NCI-H2227 (cell line): Measurements from ENCODE around the gene ZNF503.

Source experiments
- DNase-seq: peaks from one replicate; lab custom pipeline; 2025; ENCODE audit not compliant: unreplicated experiment; lab: John Stamatoyannopoulos, UW

Gene ZNF503

DNA sequence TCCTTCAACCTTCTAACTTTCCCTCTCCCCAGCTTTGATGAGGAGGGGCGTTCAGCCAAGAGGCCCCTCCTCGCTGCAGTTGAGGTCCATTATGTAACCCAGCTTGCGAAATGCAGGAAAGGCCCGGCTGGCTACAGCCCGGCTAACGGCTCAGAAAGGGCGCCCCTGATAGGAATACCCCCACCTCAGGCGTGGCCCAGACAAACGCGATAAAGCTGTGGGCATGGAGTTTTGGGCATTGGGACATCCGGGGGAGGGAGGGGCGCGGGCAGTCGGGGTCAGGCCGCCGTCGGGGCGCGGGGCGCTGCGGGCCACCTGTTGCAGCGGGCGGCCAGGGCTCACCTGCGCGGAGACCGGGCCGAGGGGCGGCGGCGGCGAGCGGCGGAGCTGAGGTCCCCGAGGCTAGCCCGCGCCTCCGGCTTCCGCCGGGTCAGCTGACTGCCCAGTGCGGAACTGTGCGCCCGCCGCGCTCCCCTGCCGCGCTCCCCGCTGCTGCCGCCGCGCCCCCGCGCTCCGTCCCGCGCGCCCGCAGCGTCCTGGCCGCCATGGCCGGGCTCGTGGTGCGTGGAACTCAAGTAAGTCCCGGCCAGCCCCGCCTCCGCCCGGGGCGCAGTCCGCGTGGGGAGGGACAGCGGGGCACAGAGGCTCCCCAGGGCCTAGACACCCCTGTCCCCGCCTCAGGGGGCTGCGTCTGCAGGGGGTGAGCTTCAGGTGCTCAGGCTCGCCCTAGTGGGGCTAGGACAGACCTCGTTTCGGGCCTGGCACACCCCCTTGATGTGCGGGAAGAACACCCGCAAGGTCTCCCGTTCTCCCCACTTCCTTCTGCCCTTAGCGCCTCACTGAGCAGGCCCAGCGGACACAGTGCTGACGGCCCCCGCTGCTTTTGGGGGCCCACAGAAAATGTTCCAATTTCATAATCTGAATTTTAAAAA is 29.9 kb upstream of the ZNF503 start, which contains the start of gene LRMDA:
LRMDA (plus strand) TSS at position 445 of the 932 bp plus-strand sequence.
- DNase-seq = peak; percentile 19

DNA sequence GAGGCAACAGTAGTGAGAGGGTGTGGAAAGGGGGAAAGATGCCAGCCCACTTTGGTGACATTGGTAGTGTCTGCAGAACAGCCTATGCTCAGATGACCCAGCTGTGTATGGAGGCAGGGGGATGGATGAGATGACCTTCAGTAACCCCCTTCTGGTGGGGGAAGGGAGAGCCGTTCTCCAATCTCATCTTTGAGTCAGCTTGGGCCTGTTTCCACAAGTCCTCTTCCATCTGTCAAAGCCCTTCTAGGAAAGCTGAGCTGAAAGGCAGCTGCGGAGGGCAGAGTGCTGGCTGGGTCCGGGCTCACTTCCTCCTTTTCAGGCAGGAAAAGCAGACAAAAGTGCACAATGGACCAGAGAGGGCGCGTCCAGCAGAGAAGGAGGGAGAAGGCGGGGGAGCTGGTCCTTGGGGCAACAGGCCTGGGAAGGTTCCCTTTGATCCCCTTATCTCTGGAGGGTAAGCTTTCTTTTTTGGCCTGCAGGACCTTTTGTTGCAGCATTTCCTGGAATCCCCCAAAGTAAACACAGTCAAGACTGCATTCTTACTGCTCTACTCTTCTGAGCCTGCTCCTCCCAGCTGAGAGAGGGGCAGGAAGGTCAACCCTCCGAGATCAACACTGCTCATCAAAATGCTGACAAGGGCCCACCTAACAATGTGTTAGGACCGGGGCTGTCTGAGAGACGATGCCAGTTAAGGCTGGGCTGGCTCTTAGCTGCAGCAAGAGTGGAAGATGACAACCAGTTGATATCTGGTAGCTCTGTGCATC is 28.6 kb upstream of the ZNF503 start:
- peak; percentile 31 for DNase-seq

DNA sequence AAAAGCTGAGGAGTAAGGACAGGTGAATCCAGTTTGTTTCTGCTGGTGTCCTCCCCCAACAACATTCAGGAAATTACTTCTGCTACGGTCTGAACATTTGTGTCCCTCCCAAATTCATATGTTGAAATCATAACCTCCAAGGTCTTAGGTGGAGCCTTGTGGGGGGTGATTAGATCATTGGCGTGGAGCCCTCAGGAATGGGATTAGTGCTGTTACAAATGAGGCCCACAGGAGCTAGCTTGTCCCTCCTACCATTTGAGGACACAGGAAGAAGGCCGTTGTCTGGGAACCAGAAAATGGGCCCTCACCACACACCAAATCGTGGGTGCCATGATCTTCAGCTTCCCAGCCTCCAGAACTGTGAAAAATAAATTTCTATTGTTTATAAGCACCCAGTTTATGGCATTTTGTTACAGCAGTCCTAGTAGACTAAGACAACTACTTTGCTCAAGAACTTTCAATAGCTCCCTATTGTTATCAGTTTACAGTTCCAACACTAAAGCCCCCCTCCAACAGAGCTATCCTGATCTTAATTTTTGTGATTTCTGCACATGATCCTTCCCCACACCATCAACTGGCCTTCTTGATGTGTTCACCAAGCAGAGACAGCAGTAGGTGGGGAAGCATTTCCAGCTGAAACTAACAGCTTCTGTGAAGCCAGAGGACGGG is 27.7 kb upstream of the ZNF503 start:
- DNase-seq = no peak

DNA sequence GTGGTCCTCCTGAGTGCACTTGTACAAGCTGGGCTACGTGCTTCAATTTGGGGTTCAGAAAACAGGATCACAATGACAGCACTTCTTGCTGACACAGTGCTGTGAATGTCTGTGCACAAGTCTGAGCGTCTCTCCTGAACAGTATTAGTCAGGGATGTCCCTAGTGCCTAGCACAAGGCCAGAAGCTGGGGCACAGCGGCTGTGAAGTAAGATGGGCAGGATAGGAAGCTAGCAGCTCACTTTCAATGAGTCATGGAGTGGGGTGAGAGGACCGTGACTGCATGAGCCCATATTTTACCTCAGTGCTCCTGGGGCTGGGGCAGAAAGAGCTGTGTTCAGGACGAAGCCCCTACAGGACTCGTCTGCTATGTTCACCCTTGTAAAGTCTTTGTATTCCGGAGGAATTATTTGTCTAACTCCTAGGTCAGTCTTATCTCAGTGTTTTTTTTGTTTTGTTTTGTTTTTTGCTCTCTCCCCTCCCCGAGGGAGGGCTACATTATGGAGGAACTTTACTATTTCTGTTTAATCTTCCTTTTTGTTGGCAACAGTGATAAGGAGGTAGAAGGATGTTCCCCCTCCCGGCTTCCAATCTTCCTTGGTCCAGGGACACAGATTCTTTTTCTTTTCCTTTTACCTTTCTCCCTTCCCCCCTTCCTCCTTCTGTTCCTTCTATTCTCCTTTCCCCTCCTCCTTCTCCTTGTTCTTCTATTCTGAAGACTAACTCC is 27.0 kb upstream of the ZNF503 start:
- no peak for DNase-seq

DNA sequence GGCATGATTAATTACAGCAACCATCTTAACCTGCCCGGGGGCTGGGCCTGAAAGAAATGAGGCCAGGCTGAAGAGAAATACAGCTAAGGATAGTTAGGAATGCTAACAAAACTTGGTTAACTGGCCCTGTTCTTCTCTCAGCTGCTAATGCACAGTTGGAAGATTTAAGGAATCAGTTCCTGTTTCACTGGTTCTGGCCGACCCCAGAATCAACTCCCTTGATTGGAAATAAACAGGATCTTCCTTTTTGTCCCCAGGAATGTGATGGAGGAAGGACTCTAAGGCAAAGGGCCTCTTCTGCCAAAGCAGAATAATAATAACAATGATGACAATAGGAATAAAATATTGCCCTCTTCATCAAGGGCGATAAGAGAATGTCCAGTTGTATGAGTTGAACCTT is 26.4 kb upstream of the ZNF503 start:
- DNase-seq = no peak

DNA sequence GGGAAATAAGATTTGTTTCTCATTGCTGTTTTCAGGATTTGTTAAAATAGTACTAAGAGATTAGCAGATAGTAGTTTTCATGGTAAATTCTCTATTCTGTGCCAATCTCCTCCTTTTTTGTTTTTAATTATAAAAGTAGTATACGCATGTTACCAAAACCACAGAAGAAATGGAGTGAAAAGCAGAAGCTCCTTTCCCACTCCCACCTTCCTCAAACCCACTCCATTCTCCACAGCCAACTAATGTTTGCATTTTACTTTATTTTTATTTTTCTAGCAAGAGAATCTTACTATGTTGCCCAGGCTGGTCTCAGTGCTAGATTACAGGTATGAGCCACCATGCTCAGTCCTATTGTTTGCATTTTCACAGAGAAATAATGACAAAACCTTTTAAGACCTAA is 25.3 kb upstream of the ZNF503 start:
- DNase-seq = no peak

DNA sequence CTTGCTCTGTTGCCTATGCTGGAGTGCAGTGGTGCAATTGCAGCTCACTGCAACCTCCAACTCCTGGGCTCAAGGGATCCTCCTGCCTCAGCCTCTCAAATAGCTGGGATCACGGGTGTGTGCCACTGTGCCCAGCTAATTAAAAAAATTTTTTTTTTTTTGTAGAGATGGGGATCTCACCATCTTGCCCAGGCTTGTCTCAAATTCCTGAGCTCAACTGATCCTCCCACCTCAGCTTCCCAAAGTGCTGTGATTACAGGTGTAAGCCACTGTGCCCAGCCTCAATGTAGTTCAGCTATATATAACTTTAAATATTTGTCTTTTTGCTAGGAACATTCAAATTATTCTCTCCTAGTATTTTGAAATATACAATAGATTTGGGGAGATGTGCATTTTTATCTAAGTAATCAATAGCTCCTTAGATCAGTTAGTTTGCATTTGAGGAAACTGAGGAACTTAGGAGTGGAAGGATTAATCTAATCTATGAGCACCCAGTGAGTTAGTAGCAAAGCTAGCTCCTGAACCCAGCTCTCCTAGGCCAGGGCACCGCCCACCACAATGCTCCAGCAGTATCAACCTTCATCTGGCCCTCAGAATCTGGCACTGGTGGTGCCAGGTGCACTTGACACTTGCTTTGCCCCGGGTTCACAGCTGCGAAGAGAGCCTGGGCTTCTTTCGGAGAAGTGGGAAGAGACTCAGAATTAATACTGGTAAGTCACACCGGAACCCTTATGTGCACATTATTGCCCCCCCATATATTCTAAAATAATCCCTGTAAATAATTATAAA is 23.9 kb upstream of the ZNF503 start:
- DNase-seq = no peak

DNA sequence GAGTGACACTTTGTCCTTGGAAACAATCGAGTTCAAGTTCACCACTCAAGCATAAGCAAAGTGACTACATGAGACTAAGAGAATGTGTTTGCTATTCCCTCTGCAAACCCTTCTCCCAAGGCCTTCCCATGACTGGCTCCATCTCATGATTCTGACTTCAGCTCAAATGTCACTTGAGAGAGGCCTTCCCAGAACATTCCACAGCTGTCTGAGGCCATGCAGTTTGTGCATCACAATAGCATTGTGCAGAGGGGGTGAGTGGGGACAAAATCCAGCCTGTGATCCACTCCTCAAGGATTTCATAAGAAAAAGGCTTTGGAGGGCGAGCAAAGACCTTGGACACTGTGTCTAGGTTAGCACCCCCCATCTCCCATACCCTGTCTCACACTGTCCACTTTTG is 23.0 kb upstream of the ZNF503 start:
- no peak for DNase-seq

DNA sequence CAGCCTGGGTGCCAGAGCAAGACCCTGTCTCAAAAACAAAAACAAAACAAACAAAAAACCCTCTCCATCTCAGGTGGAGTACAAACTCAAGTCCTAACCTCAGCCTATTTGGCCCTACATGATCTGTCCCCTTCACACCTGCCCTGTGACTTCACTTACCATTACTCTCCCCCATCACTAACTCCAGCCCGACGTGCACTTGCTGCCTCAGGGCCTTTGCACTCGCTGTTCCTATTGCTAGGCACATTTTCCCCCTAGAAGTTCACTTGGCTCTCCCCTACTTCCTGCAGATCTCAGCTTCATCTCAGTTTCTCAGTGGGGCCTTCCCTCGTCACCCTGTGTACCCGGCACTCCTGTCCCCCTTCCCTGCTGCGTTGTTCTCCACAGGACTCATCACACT is 21.3 kb upstream of the ZNF503 start:
- DNase-seq = no peak

DNA sequence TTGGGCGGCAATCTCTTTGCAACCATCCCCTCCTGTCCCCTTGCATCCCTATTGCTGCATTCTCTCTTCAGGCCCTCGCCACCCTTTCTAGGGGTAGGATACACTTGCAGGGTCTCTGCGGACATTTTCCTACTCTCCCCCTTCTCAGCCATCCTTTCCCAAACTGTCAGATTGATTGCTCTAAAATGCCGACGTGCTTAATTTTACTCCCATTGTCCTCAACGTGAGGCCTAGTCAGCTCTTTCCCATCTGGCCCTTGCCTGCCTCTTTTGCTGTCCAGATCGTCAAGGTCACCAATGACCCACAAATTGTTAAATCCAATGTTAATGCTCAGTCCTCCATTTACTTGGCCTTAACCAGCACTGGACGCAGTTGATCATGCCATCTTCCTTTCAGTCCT is 17.1 kb upstream of the ZNF503 start:
- DNase-seq = no peak

DNA sequence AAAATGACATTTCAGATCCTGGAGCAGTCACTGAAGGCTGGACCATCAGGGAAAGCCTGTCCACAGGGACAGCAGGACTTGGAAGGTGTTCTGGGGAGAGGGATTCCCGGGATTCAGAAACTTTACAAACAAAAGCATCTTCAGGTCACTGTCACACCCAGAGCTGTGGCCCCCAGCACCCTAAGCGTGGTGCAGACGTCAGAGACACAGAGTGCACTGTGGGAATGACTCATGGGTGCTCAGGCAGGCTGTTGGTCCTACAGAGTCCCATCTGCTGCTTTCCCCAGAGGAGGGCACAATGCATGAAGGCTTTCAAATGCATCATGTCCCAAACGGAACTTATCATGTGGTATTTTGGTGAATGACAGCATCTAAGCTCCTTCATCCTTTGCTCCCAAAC is 16.7 kb upstream of the ZNF503 start:
- no peak for DNase-seq

DNA sequence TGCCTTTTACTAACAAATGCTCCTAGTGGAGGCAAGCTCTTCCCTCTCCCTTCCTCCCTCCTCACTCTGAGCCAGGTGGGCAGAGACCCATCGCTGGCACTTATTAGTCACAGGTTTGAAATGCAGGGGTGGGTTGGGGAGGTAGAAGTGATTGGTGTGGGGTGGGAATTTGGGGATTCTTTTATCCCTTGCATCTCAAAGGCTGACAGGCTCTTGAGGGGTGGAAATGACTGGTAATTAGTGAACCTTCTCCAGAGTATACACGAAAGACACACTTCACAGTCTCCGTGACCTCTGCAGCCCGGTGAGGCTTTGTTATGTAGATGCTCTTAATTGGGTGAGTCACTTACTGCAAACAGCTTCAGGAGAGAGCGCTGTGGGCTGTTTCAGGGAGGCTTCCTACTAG is 16.0 kb upstream of the ZNF503 start:
- DNase-seq = no peak

DNA sequence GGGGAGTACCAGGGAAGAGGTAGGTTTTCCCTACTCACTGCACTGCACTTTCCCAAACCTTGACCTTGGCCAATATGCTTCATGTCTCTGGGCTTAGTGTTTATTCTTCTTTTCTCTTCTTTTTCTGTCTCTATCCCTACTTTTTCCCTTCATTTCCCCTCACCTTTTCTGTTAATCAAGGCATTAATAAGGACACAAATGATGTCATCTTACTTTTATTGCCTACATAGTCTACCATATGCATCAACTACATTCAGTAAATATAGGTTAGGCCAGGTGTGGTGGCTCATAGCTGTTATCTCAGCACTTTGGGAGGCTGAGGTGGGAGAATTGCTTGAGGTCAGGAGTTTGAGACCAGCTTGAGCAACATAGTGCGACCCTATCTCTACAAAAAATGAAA is 13.0 kb upstream of the ZNF503 start:
- DNase-seq = no peak

DNA sequence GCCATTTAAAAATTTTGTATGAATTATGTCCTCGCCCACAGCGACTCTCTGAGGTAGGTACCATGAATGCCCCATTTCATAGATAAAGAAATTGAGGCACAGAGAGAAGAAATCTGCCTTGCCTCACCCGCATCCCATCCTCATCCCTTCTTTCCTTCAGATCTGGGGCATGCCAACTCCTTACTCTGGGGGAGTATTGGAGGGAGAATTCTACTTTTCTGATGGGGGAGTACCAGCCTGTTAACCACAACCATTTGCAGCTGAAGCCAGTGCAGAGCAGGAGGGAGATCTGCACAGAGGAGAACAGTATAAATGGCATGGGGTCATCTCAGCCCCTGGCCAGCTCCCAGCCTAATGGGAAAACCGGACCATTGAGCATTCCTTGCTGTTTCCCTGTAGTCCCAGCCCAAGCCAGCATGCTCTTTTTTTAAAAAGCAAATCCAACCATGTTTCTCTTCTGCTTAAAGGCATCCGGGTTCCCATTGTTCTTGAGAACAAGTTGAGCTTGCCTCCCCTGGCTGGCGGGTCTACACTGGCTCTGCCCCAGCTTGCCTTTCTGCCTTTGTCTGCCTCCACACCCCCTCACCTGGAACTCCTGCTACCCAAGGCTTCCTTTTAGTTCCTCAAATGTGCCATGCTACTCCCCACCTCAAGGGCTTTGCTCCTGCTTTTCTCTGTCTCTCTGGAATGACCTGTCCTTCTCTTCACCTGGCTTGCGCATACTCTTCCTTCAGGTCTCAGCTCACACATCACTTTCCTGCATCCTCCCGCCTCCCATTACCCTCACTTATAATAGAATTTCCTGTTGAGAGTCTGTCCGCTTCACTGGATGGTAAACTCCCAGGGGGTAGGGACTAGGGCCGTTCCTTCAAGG is 8.8 kb upstream of the ZNF503 start:
- no peak for DNase-seq

DNA sequence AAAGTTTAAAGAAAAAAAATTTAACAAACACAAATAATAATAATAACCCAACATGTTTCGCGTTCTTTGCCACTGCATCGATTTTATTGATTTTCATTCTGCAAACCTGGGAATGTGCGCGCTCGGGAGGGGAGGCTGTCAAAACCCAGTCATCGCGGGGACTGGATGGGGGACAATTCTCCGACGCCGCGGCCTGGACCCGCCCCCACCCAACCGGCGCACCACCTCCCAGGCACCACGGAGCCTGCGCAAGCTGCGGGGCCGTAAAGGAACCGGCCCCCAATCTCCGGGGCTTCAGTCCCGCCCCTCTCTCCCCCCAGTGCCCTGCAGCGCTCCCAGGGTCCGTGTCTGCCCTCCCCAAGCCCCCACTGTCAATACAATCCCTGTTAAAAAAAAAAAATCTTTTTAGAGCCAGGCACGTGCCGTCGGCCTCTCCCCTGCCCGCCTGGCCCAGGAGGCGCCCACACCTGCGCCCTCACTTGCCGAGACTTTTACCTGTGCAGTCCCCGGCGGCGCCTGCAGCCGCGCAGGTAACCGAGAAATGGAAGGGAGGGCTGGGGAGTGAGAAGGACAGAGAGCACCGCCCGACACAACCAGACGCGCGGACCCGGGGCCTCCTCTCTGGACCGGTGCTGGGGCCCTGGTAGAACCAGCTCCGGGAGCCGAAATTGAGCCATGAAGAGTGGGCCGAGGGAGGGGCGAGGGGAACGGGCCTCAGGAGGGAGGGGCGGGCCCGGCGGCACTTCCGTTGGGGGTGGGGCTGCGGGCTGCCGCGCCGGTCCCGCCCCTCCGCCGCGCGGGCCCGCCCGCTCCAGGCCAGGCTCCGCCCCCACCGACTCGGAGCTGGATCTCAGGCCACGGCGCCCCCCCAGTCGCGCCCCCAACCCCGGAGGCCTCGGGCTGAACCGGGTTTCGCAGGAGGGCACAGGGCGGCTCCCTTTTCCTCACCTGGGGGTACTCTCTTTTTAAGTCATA is 7.6 kb upstream of the ZNF503 start:
- DNase-seq = peak; percentile 76

DNA sequence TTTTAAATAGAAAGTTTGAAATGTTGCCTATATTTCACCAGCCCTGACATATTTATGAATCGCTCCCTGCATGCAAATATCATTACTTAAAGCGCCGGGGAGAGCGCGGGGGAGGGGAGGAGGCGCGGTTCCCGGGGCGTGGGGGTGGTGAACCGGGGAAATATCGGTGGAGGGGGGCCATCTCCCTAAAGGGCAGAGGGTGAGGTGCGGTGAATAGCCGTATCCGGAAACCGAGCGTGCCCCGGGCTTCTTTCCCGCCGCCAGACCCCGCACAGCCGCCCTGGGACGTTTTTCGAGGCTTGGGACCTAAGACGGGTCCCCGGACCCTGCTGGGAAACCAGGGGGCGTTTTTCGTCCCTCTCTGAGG is 6.9 kb upstream of the ZNF503 start:
- no peak for DNase-seq

DNA sequence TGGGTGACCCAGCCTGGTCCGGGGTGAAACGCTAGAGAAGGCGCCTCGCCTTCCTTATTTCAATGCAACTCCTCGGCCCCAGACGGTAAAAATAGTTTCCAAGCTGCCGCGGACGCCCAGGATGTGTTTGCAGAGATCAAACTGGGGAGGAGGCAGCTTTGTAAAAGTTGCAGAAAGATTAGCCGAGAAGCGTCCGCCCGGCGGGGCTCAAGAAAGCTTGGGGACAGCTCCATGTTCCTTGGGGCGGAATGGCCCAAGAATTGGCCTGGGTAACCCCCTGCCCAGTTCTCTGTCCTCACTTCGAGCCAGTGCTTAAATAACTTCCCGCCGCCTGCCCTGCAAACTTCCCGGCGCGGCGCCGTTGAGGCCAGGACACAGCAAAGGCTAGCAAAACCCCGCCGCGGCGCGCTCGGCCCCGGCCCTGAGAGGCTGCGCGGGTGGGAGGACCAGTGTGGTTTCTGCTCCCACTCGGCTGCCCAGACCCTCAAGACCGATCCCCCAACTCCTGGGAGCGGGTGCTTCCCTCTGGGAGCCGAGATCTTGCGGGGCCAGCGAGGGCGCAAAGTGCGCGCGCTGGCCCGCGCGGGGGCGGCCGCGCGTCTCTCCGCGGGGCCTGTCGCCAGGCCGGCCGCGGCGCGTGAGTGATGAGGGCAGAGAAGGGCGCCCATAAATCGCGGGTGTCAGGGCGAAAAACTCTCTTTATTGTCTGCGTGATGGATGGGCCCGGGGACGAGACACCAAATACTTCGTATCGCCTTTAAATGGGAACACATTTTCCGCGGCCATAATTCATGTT is 6.3 kb upstream of the ZNF503 start:
- DNase-seq = no peak
